HL-60 (cell line): ENCODE data around the gene IRF1.

Source experiments
- GABPA ChIP-seq: IDR thresholded peaks from 2 replicates; pipeline ENCODE4 v1.6.1; 2012; ENCODE audit warnings: low read depth
- POLR2AphosphoS5 ChIP-seq: IDR thresholded peaks from 2 replicates; pipeline ENCODE4 v1.6.1; 2012; ENCODE audit warnings: low read depth
- SPI1 ChIP-seq: IDR thresholded peaks from 2 replicates; pipeline ENCODE4 v1.6.1; 2012; ENCODE audit warnings: low read depth, mild to moderate bottlenecking, borderline replicate concordance
- TF ChIP-seq, protein P1 (sequence below): IDR thresholded peaks from one replicate; pipeline ENCODE4 v1.5.1; 2011; ENCODE audit warnings: low read length, control low read depth, inconsistent platforms; ENCODE audit not compliant: insufficient read depth
- TF ChIP-seq, protein P2 (sequence below): IDR thresholded peaks from 2 replicates; pipeline ENCODE4 v1.6.1; 2012; ENCODE audit warnings: low read depth; ENCODE audit not compliant: insufficient replicate concordance

- TF ChIP-seq, protein P1, sequence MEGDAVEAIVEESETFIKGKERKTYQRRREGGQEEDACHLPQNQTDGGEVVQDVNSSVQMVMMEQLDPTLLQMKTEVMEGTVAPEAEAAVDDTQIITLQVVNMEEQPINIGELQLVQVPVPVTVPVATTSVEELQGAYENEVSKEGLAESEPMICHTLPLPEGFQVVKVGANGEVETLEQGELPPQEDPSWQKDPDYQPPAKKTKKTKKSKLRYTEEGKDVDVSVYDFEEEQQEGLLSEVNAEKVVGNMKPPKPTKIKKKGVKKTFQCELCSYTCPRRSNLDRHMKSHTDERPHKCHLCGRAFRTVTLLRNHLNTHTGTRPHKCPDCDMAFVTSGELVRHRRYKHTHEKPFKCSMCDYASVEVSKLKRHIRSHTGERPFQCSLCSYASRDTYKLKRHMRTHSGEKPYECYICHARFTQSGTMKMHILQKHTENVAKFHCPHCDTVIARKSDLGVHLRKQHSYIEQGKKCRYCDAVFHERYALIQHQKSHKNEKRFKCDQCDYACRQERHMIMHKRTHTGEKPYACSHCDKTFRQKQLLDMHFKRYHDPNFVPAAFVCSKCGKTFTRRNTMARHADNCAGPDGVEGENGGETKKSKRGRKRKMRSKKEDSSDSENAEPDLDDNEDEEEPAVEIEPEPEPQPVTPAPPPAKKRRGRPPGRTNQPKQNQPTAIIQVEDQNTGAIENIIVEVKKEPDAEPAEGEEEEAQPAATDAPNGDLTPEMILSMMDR = no peak
- TF ChIP-seq POLR2AphosphoS5 (no peak), GABPA (no peak), SPI1 (no peak; the same call in 1 of the 2 replicates)
- TF ChIP-seq, protein P2, sequence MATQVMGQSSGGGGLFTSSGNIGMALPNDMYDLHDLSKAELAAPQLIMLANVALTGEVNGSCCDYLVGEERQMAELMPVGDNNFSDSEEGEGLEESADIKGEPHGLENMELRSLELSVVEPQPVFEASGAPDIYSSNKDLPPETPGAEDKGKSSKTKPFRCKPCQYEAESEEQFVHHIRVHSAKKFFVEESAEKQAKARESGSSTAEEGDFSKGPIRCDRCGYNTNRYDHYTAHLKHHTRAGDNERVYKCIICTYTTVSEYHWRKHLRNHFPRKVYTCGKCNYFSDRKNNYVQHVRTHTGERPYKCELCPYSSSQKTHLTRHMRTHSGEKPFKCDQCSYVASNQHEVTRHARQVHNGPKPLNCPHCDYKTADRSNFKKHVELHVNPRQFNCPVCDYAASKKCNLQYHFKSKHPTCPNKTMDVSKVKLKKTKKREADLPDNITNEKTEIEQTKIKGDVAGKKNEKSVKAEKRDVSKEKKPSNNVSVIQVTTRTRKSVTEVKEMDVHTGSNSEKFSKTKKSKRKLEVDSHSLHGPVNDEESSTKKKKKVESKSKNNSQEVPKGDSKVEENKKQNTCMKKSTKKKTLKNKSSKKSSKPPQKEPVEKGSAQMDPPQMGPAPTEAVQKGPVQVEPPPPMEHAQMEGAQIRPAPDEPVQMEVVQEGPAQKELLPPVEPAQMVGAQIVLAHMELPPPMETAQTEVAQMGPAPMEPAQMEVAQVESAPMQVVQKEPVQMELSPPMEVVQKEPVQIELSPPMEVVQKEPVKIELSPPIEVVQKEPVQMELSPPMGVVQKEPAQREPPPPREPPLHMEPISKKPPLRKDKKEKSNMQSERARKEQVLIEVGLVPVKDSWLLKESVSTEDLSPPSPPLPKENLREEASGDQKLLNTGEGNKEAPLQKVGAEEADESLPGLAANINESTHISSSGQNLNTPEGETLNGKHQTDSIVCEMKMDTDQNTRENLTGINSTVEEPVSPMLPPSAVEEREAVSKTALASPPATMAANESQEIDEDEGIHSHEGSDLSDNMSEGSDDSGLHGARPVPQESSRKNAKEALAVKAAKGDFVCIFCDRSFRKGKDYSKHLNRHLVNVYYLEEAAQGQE = no peak
These were observed 54.7 kb downstream of the IRF1 start for GRCh38 chr5:132435886-132436285.
